SK-N-SH (cell line): ENCODE measurements around the gene PRXL2B. TPM values are rescaled to one million over a fixed set of nuclear protein-coding genes. Genes with fewer than 3 reads are reported as not detected.

Experiments used
- CTCF ChIA-PET: fragments of 300-600, 350-600 bp; formaldehyde crosslinking; extraction: SDS; loops from one replicate; lab custom pipeline; 2021; lab: Yijun Ruan, JAX
- POLR2A ChIA-PET: fragments of 350-600 bp; sonication (Branson Sonifier 250); formaldehyde crosslinking; extraction: SDS; loops from one replicate; lab custom pipeline; 2020; ENCODE audit warnings: antibody characterized with exemption, inconsistent platforms; lab: Yijun Ruan, JAX
- DNase-seq: peaks from one replicate; pipeline ENCODE4 v3.0.0; 2012
- H2AFZ ChIP-seq: fragments of 200-600 bp; sonication (generic); 2 replicates; pipeline ENCODE4 v1.8.1; 2016; ENCODE audit warnings: antibody characterized with exemption, mild to moderate bottlenecking, low read depth
- H3F3A ChIP-seq: fragments of 200-600 bp; sonication (generic); replicated peaks from 2 replicates; pipeline ENCODE3; 2016; ENCODE audit warnings: antibody characterized with exemption, mild to moderate bottlenecking; ENCODE audit not compliant: insufficient read depth
- H3K27ac ChIP-seq, 2 experiments: fragments of 200-500 bp in 1 of 2; fragments of 200-600 bp in 1 of 2; sonication (Bioruptor generic) in 1 of 2; sonication (generic), shearing (Covaris generic) in 1 of 2; 2 replicates each; pipeline versions ENCODE4 v1.5.1 to v1.6.1; 2014 to 2016; ENCODE audit warnings: low read depth in 2 of 2, inconsistent platforms in 1 of 2, low read length in 1 of 2, mild to moderate bottlenecking in 1 of 2, mixed read lengths in 1 of 2
- H3K27me3 ChIP-seq: fragments of 200-600 bp; sonication (generic), shearing (Covaris generic); 2 replicates; pipeline ENCODE4 v1.6.1; 2016; ENCODE audit warnings: mixed run types; ENCODE audit not compliant: insufficient read depth
- H3K36me3 ChIP-seq, 2 experiments: fragments of 200-500 bp in 1 of 2; fragments of 200-600 bp in 1 of 2; sonication (Bioruptor generic) in 1 of 2; sonication (generic) in 1 of 2; replicated peaks in 1 of 2; 2 replicates each; pipeline versions ENCODE3 to v1.5.1; 2014 to 2016; ENCODE audit warnings: low read length in 1 of 2, mild to moderate bottlenecking in 1 of 2; ENCODE audit not compliant: insufficient read depth in 2 of 2, control insufficient read depth in 1 of 2
- H3K4me1 ChIP-seq, 2 experiments: fragments of 200-500 bp in 1 of 2; fragments of 200-600 bp in 1 of 2; sonication (Bioruptor generic) in 1 of 2; sonication (generic), shearing (Covaris generic) in 1 of 2; 2 replicates each; pipeline versions ENCODE4 v1.5.1 to v1.6.1; 2014 to 2016; ENCODE audit warnings: low read depth in 1 of 2, low read length in 1 of 2, mixed run types in 1 of 2; ENCODE audit not compliant: insufficient read depth in 2 of 2, control insufficient read depth in 1 of 2
- H3K4me2 ChIP-seq: fragments of 200-600 bp; sonication (generic), shearing (Covaris generic); 2 replicates; pipeline ENCODE4 v1.6.1; 2017; ENCODE audit warnings: mixed run types
- H3K4me3 ChIP-seq, 2 experiments: fragments of 200-500 bp in 1 of 2; fragments of 200-600 bp in 1 of 2; sonication (Bioruptor generic) in 1 of 2; sonication (generic), shearing (Covaris generic) in 1 of 2; 2 replicates each; pipeline versions ENCODE4 v1.5.1 to v1.8.1; 2014 to 2016; ENCODE audit warnings: low read depth in 2 of 2, inconsistent platforms in 1 of 2, low read length in 1 of 2, mild to moderate bottlenecking in 1 of 2, mixed read lengths in 1 of 2, moderate library complexity in 1 of 2
- H3K79me2 ChIP-seq: fragments of 200-600 bp; sonication (generic); 2 replicates; pipeline ENCODE4 v1.8.1; 2017; ENCODE audit warnings: mild to moderate bottlenecking; ENCODE audit not compliant: insufficient read depth
- H3K9ac ChIP-seq: fragments of 200-600 bp; sonication (generic); 2 replicates; pipeline ENCODE4 v1.6.1; 2017; ENCODE audit warnings: mixed run types
- H3K9me2 ChIP-seq: fragments of 200-600 bp; sonication (generic); 2 replicates; pipeline ENCODE4 v1.6.1; 2017; ENCODE audit warnings: mixed run types
- H3K9me3 ChIP-seq: fragments of 200-600 bp; sonication (generic); 2 replicates; pipeline ENCODE4 v1.6.1; 2017; ENCODE audit warnings: mixed run types, mild to moderate bottlenecking, moderate library complexity
- H4K20me1 ChIP-seq: fragments of 200-600 bp; sonication (generic); 2 replicates; pipeline ENCODE4 v1.6.1; 2017; ENCODE audit warnings: mild to moderate bottlenecking, mixed run types; ENCODE audit not compliant: insufficient read depth
- ELF1 ChIP-seq: IDR thresholded peaks from 2 replicates; pipeline ENCODE4 v1.4.0; 2012
- EZH2phosphoT487 ChIP-seq: fragments of 200-600 bp; sonication (generic); IDR thresholded peaks from 2 replicates; pipeline ENCODE4 v1.6.1; 2017; ENCODE audit warnings: low read depth, mixed run types, mild to moderate bottlenecking, antibody characterized with exemption, moderate library complexity, borderline replicate concordance
- FOSL2 ChIP-seq: IDR thresholded peaks from 2 replicates; pipeline ENCODE4 v1.4.0; 2012; ENCODE audit warnings: low read depth, mild to moderate bottlenecking, moderate library complexity, borderline replicate concordance
- GABPA ChIP-seq: IDR thresholded peaks from 2 replicates; pipeline ENCODE4 v1.4.0; 2012; ENCODE audit warnings: low read depth, mild to moderate bottlenecking
- GATA2 ChIP-seq: sonication (generic); formaldehyde crosslinking; IDR thresholded peaks from 2 replicates; pipeline ENCODE4 v1.5.0; 2020; ENCODE audit warnings: mild to moderate bottlenecking, missing genetic modification reagents
- MXI1 ChIP-seq: IDR thresholded peaks from 2 replicates; pipeline ENCODE4 v1.6.1; 2012; ENCODE audit warnings: mild to moderate bottlenecking, low read depth, low read length, improper control_type of control experiment
- NFIC ChIP-seq: IDR thresholded peaks from 2 replicates; pipeline ENCODE4 v1.4.0; 2012; ENCODE audit warnings: borderline replicate concordance
- NRF1 ChIP-seq: IDR thresholded peaks from 2 replicates; pipeline ENCODE4 v1.6.1; 2012; ENCODE audit warnings: low read depth, mild to moderate bottlenecking, low read length
- RXRA ChIP-seq: IDR thresholded peaks from 2 replicates; pipeline ENCODE4 v1.4.0; 2012; ENCODE audit warnings: low read depth, mild to moderate bottlenecking, borderline replicate concordance
- SMC3 ChIP-seq: IDR thresholded peaks from 2 replicates; pipeline ENCODE4 v1.6.1; 2012; ENCODE audit warnings: low read depth, low read length, improper control_type of control experiment
- TAF1 ChIP-seq: IDR thresholded peaks from 2 replicates; pipeline ENCODE4 v1.6.1; 2012; ENCODE audit warnings: low read depth, mild to moderate bottlenecking, low read length, moderate library complexity, borderline replicate concordance
- YY1 ChIP-seq: IDR thresholded peaks from 2 replicates; pipeline ENCODE4 v1.4.0; 2012; ENCODE audit warnings: low read depth, mild to moderate bottlenecking
- WGBS: methylation state at CpG from one replicate; pipeline ENCODE4 v1.1.6; 2017; ENCODE audit warnings: low lambda C conversion rate; 5-methylcytosine and 5-hydroxymethylcytosine counted together
- polyA plus RNA-seq, 3 experiments: library from polyadenylated mRNA; depleted of rRNA; stranded (reverse); fragments of >200 nt; gene quantifications; 2 replicates each; pipeline ENCODE4 v1.2.3, GENCODE V29; 2012
- TF ChIP-seq, protein P1 (sequence below): IDR thresholded peaks from 2 replicates; pipeline ENCODE4 v1.4.0; 2012; ENCODE audit warnings: low read depth, borderline replicate concordance
- TF ChIP-seq, protein P2 (sequence below): IDR thresholded peaks from 2 replicates; pipeline ENCODE4 v1.6.1; 2012; ENCODE audit warnings: mild to moderate bottlenecking, low read depth, low read length, moderate library complexity

Gene PRXL2B
- polyA plus RNA-seq, 1 of the 3 experiments (the other 2 are of a cell fraction) = 33.7 TPM

- H4K20me1 ChIP-seq = no peaks in the 10 kb centered on the region
- H3K9me3 ChIP-seq = no peaks in the 10 kb centered on the region
- H3K9ac ChIP-seq = no peak overlapping the region
- peak; percentile 31 for DNase-seq
- TF ChIP-seq, protein P1, sequence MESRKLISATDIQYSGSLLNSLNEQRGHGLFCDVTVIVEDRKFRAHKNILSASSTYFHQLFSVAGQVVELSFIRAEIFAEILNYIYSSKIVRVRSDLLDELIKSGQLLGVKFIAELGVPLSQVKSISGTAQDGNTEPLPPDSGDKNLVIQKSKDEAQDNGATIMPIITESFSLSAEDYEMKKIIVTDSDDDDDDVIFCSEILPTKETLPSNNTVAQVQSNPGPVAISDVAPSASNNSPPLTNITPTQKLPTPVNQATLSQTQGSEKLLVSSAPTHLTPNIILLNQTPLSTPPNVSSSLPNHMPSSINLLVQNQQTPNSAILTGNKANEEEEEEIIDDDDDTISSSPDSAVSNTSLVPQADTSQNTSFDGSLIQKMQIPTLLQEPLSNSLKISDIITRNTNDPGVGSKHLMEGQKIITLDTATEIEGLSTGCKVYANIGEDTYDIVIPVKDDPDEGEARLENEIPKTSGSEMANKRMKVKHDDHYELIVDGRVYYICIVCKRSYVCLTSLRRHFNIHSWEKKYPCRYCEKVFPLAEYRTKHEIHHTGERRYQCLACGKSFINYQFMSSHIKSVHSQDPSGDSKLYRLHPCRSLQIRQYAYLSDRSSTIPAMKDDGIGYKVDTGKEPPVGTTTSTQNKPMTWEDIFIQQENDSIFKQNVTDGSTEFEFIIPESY = no peak
- TF ChIP-seq SMC3 (no peak), FOSL2 (no peak)
- TF ChIP-seq, all 33 proteins: peak for 0
- peaks cover 0 to 4% of the 10 kb centered on the region in 2 experiments; a peak in 1 of 4 replicates for H3K4me1 ChIP-seq
- H3K9me2 ChIP-seq = no peaks in the 10 kb centered on the region
- no peak overlapping the region for H3K4me2 ChIP-seq
- 46% methylated on average over 8 of the region's 30 CpGs for WGBS
- H2AFZ ChIP-seq = no peak overlapping the region
- no peak overlapping the region for H3K27ac ChIP-seq
- H3K79me2 ChIP-seq = no peaks in the 10 kb centered on the region
- CTCF ChIA-PET = interaction anchor here (0.6 to 3.3 kb wide), 5 partner anchors 10 to 229 kb away, joined by 3 to 16 read pairs (median 3); no protein-coding TSS in a partner anchor
- no peaks in the 10 kb centered on the region for H3K36me3 ChIP-seq
- no peak overlapping the region for H3K4me3 ChIP-seq
- POLR2A ChIA-PET = interaction anchor here (1.4 kb wide), 1 partner anchor 28 kb away, joined by 4 read pairs; no protein-coding TSS in a partner anchor
- H3F3A ChIP-seq = no peaks in the 10 kb centered on the region
- no peaks in the 10 kb centered on the region for H3K27me3 ChIP-seq
Measured at GRCh38 chr1:2557482-2558400, 28.8 kb upstream of the PRXL2B start.

GRCh38 chr1:2558420-2558819 lies 28.2 kb upstream of the PRXL2B start:
- WGBS = 57% methylated on average over 5 of the region's 12 CpGs
- POLR2A ChIA-PET = interaction anchor here (1.4 kb wide), 1 partner anchor 27 kb away, joined by 4 read pairs; no protein-coding TSS in a partner anchor
- TF ChIP-seq, protein P2, sequence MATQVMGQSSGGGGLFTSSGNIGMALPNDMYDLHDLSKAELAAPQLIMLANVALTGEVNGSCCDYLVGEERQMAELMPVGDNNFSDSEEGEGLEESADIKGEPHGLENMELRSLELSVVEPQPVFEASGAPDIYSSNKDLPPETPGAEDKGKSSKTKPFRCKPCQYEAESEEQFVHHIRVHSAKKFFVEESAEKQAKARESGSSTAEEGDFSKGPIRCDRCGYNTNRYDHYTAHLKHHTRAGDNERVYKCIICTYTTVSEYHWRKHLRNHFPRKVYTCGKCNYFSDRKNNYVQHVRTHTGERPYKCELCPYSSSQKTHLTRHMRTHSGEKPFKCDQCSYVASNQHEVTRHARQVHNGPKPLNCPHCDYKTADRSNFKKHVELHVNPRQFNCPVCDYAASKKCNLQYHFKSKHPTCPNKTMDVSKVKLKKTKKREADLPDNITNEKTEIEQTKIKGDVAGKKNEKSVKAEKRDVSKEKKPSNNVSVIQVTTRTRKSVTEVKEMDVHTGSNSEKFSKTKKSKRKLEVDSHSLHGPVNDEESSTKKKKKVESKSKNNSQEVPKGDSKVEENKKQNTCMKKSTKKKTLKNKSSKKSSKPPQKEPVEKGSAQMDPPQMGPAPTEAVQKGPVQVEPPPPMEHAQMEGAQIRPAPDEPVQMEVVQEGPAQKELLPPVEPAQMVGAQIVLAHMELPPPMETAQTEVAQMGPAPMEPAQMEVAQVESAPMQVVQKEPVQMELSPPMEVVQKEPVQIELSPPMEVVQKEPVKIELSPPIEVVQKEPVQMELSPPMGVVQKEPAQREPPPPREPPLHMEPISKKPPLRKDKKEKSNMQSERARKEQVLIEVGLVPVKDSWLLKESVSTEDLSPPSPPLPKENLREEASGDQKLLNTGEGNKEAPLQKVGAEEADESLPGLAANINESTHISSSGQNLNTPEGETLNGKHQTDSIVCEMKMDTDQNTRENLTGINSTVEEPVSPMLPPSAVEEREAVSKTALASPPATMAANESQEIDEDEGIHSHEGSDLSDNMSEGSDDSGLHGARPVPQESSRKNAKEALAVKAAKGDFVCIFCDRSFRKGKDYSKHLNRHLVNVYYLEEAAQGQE = no peak
- TF ChIP-seq GATA2 (CRISPR knock-in tag) = no peak
- no peak for TF ChIP-seq YY1
- TF ChIP-seq FOSL2 = no peak
- TF ChIP-seq MXI1 = no peak
- no peak for TF ChIP-seq TAF1
- no peak for TF ChIP-seq NRF1
- TF ChIP-seq GABPA = no peak
- TF ChIP-seq, protein P1 = no peak
- no peak for TF ChIP-seq RXRA
- TF ChIP-seq SMC3 = no peak
- no peak for TF ChIP-seq EZH2phosphoT487
- no peak for TF ChIP-seq ELF1
- TF ChIP-seq NFIC = no peak

More at GRCh38 chr1:2558420-2558819, 28.2 kb upstream of the PRXL2B start:
- Histone ChIP-seq H3K79me2 (no peaks in the 10 kb centered on the region), H3K36me3 (no peaks in the 10 kb centered on the region), H3K4me1 (peaks cover 0 to 4% of the 10 kb centered on the region in 2 experiments; a peak in 1 of 4 replicates), H2AFZ (no peak overlapping the region), H3K9me2 (no peaks in the 10 kb centered on the region), H3K27ac (no peak overlapping the region), H3F3A (no peaks in the 10 kb centered on the region), H3K4me2 (no peak overlapping the region), H3K9ac (no peak overlapping the region), H4K20me1 (no peaks in the 10 kb centered on the region), H3K9me3 (no peaks in the 10 kb centered on the region), H3K4me3 (no peak overlapping the region), H3K27me3 (no peaks in the 10 kb centered on the region)
- CTCF ChIA-PET = interaction anchor here (0.6 to 2.6 kb wide), 2 partner anchors 11 to 986 kb away, joined by 3 to 13 read pairs; no protein-coding TSS in a partner anchor
- no peak for DNase-seq
